HUDEP-2 (cell line): ENCODE measurements around the gene VPS51.
"Not testable (repeated sequence)": the region's sequence is repeated elsewhere in the genome, so short reads cannot be mapped to it uniquely, and the experiment has no call there.

ENCODE experiments used
- DNase-seq, 76 experiments: peaks; one replicate each; lab custom pipeline; 2025; ENCODE audit not compliant: unreplicated experiment in 76 of 76; lab: John Stamatoyannopoulos, UW

The VPS51 gene

GRCh38 chr11:65132238-65132987 is 36.4 kb downstream of the VPS51 start:
- DNase-seq = no peak

- peak in 50 of 76 experiments; percentile 3 to 62 (median 42) for DNase-seq
Observed at GRCh38 chr11:65132988-65133700, 37.1 kb downstream of the VPS51 start.

- no peak for DNase-seq
Observed at GRCh38 chr11:65133724-65134123, 37.7 kb downstream of the VPS51 start.

GRCh38 chr11:65134240-65134951 is 38.4 kb downstream of the VPS51 start, which contains the start of gene SYVN1:
Gene SYVN1, minus strand, starts transcription at chr11:65134519. Its CDS starts 918 bp downstream, at chr11:65133601.
- peak in 72 of 76 experiments; percentile 28 to 96 (median 80) for DNase-seq

DNA sequence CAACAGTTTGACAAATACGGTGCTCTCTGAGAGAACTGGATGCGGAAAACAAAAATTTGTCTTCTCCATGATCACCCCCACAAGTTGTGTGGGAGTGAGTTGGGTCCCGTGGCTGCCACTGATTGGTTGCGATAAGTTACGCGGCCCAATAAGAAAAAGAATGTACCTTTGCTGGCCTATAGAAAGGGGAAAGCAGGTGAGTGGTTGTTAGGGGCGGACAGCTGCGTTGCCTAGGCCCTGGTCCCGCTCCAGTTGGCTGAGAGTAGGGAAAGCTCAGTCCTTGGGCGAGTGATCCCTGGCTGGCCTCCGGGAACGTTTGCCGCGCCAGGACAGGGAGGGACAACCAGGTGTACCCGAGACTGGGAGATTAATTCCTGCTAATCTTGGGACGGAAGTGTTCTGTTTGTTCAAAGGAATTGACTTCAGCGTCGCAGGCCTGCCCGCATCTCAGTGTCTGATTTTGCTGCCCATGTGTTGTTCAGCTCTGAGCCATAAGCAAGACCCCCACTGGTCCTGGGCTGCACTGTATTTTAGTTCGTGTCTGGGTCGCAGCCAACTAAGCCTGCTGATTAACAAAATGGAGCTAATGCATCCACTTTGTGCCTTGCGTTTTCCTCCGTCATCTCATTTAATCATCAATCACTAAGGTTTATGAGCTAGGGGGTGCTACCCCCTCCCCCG is 39.1 kb downstream of the VPS51 start:
- DNase-seq = peak in 74 of 76 experiments; percentile 32 to 94 (median 84)

- DNase-seq = no peak
Observed at GRCh38 chr11:65135633-65136145, 39.7 kb downstream of the VPS51 start.

GRCh38 chr11:65136515-65137096 is 40.6 kb downstream of the VPS51 start:
- DNase-seq = no peak

DNA sequence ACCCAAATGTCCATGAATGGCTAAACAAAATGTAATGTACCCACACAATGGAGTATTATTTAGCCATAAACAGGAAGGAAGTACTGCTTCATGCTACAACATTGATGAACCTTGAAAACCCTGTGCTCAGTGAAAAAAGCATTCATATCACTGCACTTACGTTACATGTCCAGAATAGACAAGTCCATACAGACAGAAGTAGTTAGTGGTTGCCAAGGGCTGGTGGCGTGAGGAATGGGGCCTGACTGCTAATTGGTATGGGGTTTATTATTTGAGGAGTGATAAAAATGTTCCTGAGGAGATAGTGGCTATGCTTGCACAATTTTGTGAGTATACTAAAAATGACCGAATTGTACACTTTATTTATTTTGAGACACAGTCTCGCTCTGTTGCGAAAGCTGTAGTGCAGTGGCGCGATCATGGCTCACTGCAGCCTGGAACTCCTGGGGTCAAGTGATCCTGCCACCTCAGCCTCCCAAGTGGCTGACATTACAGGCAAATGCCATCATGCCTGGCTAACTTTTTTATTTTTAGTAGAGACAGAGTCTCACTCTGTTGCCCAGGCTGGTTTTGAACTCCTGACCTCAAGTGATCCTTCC is 46.0 kb downstream of the VPS51 start:
- DNase-seq = no peak

- DNase-seq = no peak
Observed at GRCh38 chr11:65147352-65148075, 51.5 kb downstream of the VPS51 start.

DNA sequence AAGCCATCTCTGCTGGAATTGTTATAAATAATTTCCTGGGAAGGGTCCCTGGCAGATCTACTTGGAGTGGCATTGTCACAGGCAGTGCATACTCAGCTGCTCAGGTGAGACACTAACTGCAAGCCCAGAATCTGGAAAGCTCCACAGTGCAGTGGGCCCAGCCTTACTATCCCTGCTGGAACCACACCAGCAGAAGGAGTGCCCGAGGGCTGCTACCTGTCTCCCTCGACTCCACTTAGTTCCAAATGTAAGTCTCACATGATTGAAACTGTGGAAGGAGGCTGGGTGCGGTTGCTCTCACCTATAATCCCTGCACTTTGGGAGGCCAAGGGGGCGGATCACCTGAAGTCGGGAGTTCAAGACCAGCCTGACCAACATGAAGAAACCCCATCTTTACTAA is 52.6 kb downstream of the VPS51 start:
- no peak for DNase-seq

DNA sequence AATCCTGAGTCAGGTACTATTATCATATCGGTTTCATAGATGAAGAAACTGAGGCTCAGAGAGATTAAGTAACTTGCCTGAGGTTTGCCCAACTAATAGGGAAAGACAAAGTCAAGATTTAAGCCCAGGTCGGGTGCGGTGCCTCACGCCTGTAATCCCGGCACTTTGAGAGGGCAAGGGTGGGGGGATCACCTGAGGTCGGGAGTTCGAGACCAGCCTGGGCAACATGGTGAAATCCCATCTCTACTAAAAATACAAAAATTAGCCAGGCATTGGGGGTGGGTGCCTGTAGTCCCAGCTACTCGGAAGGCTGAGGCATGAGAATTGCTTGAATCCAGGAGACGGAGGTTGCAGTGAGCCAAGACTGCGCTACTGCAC is 54.1 kb downstream of the VPS51 start:
- not testable (repeated sequence) for DNase-seq

DNA sequence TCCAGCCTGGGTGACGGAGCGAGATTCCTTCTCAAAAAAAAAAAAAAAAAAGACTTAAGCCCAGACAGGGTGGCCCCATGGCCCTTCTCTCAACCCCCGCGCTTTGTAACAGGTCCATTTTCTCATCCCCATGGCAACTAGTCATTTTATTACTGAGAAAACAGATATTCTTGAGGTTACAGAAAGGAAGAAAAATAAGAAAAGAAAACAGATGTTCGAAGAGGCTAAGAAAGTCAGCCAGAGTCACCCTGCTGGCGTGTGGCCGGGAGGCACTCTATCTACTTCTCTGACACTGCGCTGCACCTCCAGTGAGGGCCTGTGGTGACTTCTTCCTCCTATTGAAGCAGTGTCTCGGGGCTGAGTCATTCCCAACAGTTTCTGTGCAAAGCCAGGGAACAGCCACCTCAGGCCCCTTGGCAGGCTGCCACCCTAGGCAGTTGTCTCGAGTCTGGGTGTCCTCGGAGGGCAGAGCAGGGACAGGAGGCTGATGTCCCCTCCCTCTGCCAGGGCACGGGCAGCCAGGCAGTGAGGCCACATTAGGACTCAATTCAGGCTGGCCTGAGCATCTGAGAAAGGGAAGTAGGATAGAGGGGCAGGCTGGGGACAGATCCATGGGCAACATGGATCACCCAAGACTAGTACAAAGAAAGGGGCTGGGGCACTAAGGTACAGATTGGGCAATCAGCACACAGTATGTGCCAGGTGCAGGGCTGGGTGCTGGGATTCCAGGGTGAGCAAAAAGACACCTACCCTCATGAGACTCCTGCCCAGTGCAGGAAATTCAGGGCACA is 54.7 kb downstream of the VPS51 start:
- DNase-seq = peak in 74 of 76 experiments; percentile 36 to 93 (median 85)

DNA sequence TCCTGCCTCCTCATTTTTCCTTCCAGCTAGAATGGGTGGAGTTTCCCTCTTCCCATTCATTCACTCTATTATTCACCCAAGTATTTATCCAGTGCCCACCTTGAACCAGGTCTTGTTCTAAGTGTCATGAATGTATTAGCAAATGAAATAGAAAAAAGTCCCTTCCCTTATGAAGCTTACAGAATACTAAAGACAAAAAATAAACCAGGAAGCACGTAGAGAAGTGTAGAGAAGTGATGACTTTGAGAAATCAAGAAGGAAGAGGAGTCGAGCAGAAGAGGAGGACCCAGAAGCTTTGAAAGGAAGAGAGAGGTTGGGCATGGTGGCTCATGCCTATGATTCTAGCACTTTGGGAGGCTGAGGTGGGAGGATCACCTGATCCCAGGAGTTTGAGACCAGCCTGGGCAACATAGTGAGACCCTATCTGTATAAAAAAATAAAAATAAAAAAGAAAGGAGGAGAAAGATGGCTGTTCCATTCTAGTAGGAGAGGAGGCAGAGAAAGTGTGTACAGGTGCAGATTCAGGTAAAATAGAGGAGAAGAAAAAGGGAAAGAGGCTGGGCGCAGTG is 55.4 kb downstream of the VPS51 start:
- DNase-seq = no peak

DNA sequence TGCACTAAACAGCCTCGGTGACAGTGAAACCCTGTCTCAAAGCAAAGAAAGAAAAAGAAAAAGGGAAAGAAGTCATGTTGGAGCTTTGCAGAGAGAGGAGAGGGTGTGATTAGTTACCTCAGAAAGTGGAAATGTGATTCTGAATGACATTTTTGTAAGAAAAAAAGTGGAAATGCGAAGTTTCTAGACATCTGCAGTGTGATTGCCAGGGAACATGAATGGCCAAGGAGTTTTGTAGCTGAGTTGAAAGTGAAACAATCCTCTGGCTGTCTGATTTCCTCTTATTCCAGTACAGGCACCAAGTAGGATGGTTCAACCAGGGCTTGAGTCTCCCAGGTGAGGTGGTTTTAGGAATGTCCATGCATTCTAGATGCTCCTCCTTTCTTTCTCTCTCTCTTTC is 56.1 kb downstream of the VPS51 start:
- no peak for DNase-seq

DNA sequence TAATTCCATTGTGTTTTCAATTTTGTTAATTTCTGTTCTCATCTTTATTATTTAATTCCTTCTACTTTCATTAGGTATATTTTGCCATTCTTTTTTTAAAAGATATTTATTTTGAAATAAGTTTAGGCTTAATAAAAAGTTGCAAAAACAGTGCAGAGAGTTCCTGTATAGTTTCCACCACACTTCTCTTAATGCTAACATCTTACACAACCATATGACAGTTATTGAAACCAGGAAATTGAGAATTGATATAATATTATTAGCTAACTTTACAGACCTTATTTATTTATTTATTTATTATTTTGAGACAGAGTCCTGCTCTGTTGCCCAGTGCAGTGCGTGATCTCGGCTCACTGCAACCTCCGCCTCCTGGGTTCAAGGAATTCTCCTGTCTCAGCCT is 60.2 kb downstream of the VPS51 start:
- no peak for DNase-seq

- no peak for DNase-seq
Observed at GRCh38 chr11:65156926-65157325, 60.9 kb downstream of the VPS51 start.

GRCh38 chr11:65157336-65157735 is 61.3 kb downstream of the VPS51 start:
- no peak for DNase-seq

- no peak for DNase-seq
Observed at GRCh38 chr11:65159012-65159411, 63.0 kb downstream of the VPS51 start.
